ENCODE measurements around the gene TFF3.
"Not testable (repeated sequence)": the region's sequence is repeated elsewhere in the genome, so short reads cannot be mapped to it uniquely, and the experiment has no call there.

Gene TFF3

DNA sequence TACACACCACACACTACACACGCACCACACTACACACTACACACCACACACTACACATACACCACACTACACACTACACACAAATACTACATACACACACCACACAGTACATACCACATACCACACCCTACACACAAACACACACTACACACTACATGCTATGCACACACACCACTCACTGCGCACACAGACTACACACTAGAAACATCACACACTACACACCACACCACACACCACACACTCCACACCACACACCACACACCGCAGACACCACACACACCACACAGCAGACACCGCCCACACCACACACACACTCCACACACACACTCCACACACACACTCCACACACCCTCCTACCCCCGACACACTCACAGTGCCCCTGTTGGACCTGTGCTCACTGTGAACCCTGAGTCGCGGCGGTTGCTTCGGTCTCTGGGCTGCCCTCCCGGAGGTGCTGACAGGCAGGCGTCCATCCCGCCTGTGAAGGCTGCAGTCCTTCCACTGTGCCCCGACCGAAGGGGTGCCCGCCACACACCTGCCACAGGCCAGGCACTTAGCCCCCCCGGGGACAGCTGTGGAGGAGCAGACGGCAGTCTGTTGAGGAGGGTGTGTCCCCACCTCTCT, 21.4 kb downstream of the TFF3 start:
- DNase-seq, result no peak
- no peak overlapping the region for H2AFZ ChIP-seq (ENCODE audit: low read length)
- no peak overlapping the region for H3K4me3 ChIP-seq (ENCODE audit: low read length)
- peaks cover 58% of the 10 kb centered on the region for H3K27me3 ChIP-seq (replicated peaks; ENCODE audit: insufficient read depth, low read length)
- no peaks in the 10 kb centered on the region for H3K79me2 ChIP-seq (ENCODE audit: low read length)
- no peaks in the 10 kb centered on the region for H3K4me1 ChIP-seq (ENCODE audit: low read length)
- no peaks in the 10 kb centered on the region for H3K9me2 ChIP-seq (replicated peaks; ENCODE audit: insufficient read depth, low read length)
- no peaks in the 10 kb centered on the region for H4K20me1 ChIP-seq (ENCODE audit: insufficient read depth, low read length)
- H3K4me2 ChIP-seq (ENCODE audit: low read depth, low read length), result no peak overlapping the region
- no peaks in the 10 kb centered on the region for H3K36me3 ChIP-seq (replicated peaks; ENCODE audit: insufficient read depth, low read length)
- no peak overlapping the region for H3K27ac ChIP-seq (ENCODE audit: low read length)
- no peak for TF ChIP-seq EZH2 (optimal IDR thresholded peaks at IDR 0.05; ENCODE audit: low read depth, low read length)
- no peak for TF ChIP-seq EZH2phosphoT487 (IDR thresholded peaks at IDR 0.05; ENCODE audit: low read length)
- TF ChIP-seq, protein P1, sequence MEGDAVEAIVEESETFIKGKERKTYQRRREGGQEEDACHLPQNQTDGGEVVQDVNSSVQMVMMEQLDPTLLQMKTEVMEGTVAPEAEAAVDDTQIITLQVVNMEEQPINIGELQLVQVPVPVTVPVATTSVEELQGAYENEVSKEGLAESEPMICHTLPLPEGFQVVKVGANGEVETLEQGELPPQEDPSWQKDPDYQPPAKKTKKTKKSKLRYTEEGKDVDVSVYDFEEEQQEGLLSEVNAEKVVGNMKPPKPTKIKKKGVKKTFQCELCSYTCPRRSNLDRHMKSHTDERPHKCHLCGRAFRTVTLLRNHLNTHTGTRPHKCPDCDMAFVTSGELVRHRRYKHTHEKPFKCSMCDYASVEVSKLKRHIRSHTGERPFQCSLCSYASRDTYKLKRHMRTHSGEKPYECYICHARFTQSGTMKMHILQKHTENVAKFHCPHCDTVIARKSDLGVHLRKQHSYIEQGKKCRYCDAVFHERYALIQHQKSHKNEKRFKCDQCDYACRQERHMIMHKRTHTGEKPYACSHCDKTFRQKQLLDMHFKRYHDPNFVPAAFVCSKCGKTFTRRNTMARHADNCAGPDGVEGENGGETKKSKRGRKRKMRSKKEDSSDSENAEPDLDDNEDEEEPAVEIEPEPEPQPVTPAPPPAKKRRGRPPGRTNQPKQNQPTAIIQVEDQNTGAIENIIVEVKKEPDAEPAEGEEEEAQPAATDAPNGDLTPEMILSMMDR (IDR thresholded peaks at IDR 0.05; ENCODE audit: low read length), result no peak
- H3K9ac ChIP-seq (ENCODE audit: low read length), result no peak overlapping the region
- no peaks in the 10 kb centered on the region for H3F3A ChIP-seq (ENCODE audit: insufficient read depth, low read length)
- H3K9me3 ChIP-seq (replicated peaks; ENCODE audit: insufficient read depth, low read length), result no peaks in the 10 kb centered on the region

DNA sequence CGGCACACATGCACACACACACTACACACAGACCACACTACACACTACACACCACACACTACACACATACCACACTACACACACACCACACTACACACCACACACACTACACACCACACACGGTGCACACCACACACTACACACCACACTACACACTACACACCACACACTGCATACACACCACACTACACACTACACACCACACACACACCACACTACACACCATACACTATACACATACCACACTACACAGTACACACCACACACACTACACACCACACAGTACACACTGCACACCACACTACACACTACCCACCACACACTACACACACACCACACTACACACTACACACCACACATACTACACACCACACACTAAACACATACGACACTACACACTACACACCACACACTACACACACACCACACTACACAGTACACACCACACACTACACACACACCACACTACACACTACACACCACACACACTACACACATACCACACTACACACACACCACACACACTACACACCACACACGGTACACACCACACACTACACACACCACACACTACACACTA, 22.6 kb downstream of the TFF3 start:
- H3K27me3 ChIP-seq (replicated peaks; ENCODE audit: insufficient read depth, low read length), result peaks cover 58% of the 10 kb centered on the region
- not testable (repeated sequence) for H2AFZ ChIP-seq (ENCODE audit: low read length); H3K9me3 ChIP-seq (replicated peaks; ENCODE audit: insufficient read depth, low read length); H3K9ac ChIP-seq (ENCODE audit: low read length); H3K4me1 ChIP-seq (ENCODE audit: low read length); H3K4me3 ChIP-seq (ENCODE audit: low read length); H3K27ac ChIP-seq (ENCODE audit: low read length); H3K4me2 ChIP-seq (ENCODE audit: low read depth, low read length); H3K36me3 ChIP-seq (replicated peaks; ENCODE audit: insufficient read depth, low read length); H3K79me2 ChIP-seq (ENCODE audit: low read length); DNase-seq; H4K20me1 ChIP-seq (ENCODE audit: insufficient read depth, low read length); H3K9me2 ChIP-seq (replicated peaks; ENCODE audit: insufficient read depth, low read length); H3F3A ChIP-seq (ENCODE audit: insufficient read depth, low read length)

DNA sequence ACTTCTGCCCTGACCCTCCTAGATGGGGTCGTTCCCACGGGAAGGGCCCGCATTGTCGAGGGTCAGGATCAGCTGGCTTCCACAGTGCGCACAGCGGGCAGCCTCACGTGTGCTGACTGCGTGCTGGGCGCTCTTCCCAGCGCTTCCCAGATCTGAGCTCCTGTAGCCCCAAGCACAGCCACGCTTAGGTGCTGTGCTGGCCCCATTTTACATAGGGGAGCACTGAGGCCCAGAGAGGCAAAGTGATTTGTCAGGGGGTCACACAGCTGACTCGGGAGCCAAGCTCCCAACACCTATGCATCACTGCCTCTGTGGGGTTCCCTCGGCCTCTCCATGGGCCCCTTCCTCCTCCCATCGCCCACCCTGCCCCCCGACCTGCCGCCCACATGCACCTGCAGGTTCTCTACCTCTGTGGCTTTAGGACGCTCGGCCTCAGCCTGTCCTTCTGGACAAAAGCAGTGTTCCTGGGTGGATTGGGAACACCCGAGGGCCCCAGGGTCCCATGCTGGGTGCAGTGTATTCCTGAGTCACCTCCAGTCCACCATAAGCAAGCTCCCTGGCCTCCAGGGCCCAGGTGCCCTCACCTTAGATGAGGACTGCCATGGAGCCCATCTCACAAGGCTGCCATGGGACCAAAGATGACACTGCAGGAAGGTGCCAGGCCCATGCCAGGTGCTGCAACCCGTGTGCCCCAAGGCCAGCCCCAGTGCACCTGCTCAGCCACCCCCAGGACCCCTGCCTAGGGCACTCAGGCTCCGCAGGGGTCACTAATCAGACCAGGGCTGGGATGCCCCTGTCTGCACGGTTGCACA, 23.3 kb downstream of the TFF3 start:
- Histone ChIP-seq H3K79me2 (ENCODE audit: low read length) (no peaks in the 10 kb centered on the region), H3K9me2 (replicated peaks; ENCODE audit: insufficient read depth, low read length) (no peaks in the 10 kb centered on the region), H3K9me3 (replicated peaks; ENCODE audit: insufficient read depth, low read length) (no peaks in the 10 kb centered on the region), H3K9ac (ENCODE audit: low read length) (no peak overlapping the region), H2AFZ (ENCODE audit: low read length) (no peak overlapping the region), H4K20me1 (ENCODE audit: insufficient read depth, low read length) (no peaks in the 10 kb centered on the region), H3K27me3 (replicated peaks; ENCODE audit: insufficient read depth, low read length) (peaks cover 58% of the 10 kb centered on the region), H3K4me2 (ENCODE audit: low read depth, low read length) (no peak overlapping the region), H3F3A (ENCODE audit: insufficient read depth, low read length) (no peaks in the 10 kb centered on the region), H3K27ac (ENCODE audit: low read length) (no peak overlapping the region), H3K4me3 (ENCODE audit: low read length) (no peak overlapping the region), H3K4me1 (ENCODE audit: low read length) (no peaks in the 10 kb centered on the region), H3K36me3 (replicated peaks; ENCODE audit: insufficient read depth, low read length) (no peaks in the 10 kb centered on the region)
- TF ChIP-seq EZH2 (optimal IDR thresholded peaks at IDR 0.05; ENCODE audit: low read depth, low read length) (no peak), EZH2phosphoT487 (IDR thresholded peaks at IDR 0.05; ENCODE audit: low read length) (no peak)
- TF ChIP-seq, protein P1 (IDR thresholded peaks at IDR 0.05; ENCODE audit: low read length), result no peak
- DNase-seq, result no peak

All from MM.1S (cell line).